Epithelial cell of esophagus (primary cell): Measurements from ENCODE around the gene SNIP1.
A peak's percentile ranks its signal among the peaks of the same experiment; 100 is the strongest.
"Not testable (repeated sequence)": the region's sequence is repeated elsewhere in the genome, so short reads cannot be mapped to it uniquely, and the experiment has no call there.

ENCODE experiments used
- DNase-seq: peaks from one replicate; pipeline ENCODE4 v3.0.0; 2010; ENCODE audit warnings: low read depth
- H3K4me3 ChIP-seq: 2 replicates; pipeline ENCODE4 v1.5.1; 2011; ENCODE audit warnings: mild to moderate bottlenecking, low read length, control low read depth
- TF ChIP-seq, protein P1 (sequence below): IDR thresholded peaks from 2 replicates; pipeline ENCODE4 v1.5.1; 2011; ENCODE audit warnings: low read depth, mild to moderate bottlenecking, low read length, control low read depth, inconsistent platforms; ENCODE audit not compliant: insufficient read depth; ENCODE audit errors: missing control alignments

The SNIP1 gene

DNA sequence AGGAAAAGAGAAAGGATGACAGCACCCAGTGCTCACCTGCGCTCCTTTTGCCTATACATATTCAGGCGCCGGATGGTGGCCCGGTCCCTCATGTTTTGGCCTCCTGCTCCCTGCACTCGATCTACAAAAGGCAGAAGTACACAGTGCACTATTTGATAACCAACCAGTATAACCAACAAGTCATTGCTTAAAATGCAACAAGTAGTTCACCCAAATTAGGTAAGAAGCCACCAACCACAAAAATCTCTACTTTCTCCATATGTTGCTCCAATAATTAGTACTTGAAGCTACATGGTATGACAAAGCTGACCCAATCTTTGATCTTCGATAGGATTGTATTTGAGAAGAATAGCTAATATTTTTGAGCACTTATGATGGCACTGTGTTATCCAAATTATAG lies 39.6 kb upstream of the SNIP1 start:
- DNase-seq, result no peak
- TF ChIP-seq, protein P1, sequence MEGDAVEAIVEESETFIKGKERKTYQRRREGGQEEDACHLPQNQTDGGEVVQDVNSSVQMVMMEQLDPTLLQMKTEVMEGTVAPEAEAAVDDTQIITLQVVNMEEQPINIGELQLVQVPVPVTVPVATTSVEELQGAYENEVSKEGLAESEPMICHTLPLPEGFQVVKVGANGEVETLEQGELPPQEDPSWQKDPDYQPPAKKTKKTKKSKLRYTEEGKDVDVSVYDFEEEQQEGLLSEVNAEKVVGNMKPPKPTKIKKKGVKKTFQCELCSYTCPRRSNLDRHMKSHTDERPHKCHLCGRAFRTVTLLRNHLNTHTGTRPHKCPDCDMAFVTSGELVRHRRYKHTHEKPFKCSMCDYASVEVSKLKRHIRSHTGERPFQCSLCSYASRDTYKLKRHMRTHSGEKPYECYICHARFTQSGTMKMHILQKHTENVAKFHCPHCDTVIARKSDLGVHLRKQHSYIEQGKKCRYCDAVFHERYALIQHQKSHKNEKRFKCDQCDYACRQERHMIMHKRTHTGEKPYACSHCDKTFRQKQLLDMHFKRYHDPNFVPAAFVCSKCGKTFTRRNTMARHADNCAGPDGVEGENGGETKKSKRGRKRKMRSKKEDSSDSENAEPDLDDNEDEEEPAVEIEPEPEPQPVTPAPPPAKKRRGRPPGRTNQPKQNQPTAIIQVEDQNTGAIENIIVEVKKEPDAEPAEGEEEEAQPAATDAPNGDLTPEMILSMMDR, result no peak
- no peak overlapping the region for H3K4me3 ChIP-seq

DNA sequence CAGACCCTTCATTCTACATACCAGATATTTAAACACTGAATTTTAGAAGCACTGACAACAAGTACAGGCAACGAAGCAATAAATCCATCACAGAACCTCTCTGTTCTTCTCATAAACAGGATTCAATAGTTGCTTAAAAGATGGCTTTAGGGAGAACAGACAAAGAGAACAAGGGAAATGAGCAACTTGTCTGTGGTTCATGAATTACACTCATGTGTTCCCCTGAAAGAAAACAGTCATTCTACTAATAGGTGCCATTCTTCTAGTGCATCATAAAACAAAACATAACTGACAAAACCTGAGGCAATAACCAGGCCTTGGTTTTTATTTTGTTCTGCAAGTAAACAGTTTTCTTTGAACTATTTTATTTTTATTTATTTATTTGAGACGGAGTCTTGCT lies 34.8 kb upstream of the SNIP1 start:
- DNase-seq, result no peak
- TF ChIP-seq, protein P1, result no peak
- H3K4me3 ChIP-seq, result no peak overlapping the region

DNA sequence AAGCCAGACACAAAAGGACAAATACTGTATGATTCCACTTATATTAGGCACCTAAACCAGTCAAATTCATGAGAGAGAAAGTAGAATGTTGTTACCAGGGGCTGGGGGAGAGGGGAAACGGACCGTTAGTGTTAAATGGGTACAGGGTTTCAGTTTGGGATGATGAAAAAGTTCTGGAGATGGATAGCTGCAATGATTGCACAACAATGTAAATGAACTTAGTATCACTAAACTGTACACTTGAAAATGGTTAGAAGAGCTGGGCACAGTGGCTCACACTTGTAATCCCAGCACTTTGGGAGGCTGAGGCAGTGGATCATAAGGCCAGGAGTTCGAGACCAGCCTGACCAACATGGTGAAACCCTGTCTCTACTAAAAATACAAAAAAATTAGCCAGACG lies 30.5 kb upstream of the SNIP1 start:
- not testable (repeated sequence) for H3K4me3 ChIP-seq, DNase-seq

DNA sequence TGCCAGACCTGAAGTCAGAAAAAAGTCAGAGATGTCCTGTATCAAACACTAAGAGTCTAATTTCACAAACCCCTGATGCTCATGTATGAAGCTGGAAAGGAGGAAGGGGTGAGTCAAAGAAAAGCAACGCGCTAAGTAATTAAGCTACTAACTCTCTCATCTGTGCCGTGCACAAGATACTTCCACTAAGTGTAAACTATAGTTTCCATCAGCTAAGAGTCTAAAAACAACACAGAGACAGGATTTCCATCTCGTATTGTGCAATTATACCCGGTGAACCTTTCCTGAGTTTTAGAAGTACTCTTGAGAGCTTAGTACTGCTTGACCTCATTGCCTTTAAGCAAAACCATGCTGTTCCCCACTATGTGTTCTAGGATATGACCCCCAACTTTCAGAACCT lies 21.6 kb upstream of the SNIP1 start:
- no peak overlapping the region for H3K4me3 ChIP-seq
- TF ChIP-seq, protein P1, result no peak
- no peak for DNase-seq

DNA sequence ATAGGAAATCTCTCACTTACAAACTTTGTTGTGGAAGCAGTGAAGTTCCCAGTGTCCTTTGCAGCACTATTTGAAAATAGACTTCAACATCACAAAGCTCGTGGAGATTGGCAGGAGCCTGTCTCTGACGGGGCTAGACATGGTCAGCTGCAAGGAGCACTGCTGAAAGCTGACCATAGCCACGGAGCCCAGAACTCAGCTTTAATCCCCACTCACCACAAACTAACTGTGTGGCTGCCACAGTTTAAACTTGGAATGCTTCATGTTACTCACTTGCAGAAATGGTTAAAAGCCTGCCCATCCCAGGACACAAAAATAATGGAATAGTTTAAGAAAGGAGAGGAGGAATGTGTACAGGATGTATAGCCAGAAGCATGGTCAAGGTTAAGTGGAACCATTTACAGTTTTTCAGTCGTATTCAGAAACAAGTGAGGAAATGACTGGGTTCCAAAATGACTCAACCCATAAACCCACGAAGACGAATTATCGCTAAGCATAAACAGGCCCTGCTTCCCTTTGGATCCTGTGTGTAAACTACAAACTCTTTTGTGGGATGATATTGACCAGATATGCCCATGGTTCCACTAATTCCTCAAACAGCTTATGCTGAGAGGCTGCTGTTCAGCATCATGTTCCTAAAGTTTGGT lies 20.9 kb upstream of the SNIP1 start:
- DNase-seq, result peak; percentile 22
- no peak overlapping the region for H3K4me3 ChIP-seq
- TF ChIP-seq, protein P1, result no peak

DNA sequence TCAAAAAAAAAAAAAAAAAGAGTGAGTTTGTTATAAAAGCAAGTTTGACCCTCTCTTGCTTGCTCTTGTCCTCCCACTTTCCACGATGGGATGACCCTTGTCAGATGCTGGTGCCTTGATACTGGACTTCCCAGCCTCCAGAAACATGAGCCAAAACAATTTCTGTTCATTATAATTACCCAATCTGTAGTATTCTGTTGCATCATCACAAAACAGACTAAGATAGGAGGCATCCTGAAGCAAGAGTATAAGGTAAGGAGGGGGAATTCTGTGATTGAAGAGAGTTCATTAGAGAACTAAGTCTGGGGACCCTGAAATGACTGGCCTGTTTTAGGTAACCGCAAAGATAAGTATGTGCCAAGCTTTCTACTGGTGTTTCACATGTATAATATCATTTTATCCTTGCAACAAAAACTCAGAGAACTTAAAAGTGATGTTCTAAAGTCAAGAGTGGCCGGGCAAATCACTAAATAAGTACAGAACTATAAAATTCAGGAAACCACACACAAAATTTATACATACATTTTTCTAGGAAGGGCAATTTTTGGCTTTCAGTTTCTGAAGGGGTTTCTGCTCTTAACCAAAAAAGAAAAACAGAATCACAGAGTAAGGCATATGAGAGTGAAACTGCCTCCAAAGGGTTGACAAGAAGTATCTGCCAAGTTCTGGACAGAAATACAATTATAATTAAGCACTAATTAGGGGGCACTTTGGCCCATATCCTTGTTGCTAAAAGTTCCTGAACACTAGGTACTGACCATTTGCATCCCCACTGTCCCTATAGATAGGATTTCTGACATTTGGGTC lies 16.6 kb upstream of the SNIP1 start:
- DNase-seq, result no peak
- TF ChIP-seq, protein P1, result no peak
- H3K4me3 ChIP-seq, result no peak overlapping the region

DNA sequence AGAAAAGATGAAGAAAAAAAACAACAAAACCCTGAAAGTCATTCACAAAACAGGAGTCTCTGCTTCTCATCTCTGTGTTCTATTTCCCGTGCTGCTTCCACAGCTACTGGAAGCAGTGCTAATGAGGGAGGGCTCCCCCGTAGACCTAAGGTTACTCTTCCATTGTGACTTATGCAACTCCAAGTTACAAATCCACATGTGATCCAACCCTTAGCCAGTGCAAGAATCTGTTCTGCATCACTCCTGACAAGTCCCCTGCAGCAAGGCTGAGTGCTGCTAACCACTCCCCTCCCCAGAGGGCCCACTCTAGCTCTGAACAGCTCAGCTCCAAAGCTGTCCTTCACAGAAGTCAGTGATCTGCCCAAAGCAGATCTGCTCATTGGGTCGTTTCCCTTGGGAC lies 12.9 kb upstream of the SNIP1 start:
- TF ChIP-seq, protein P1, result no peak
- no peak for DNase-seq
- H3K4me3 ChIP-seq, result no peak overlapping the region
